AG09319 (cell line): ENCODE measurements around the gene PRSS48.

Experiments
- DNase-seq: peaks from one replicate; pipeline ENCODE4 v3.0.0-alpha.2; 2010; ENCODE audit warnings: low read depth; ENCODE audit errors: extremely low read depth
- CTCF ChIP-seq: IDR thresholded peaks from 2 replicates; pipeline ENCODE4 v1.5.1; 2011; ENCODE audit warnings: low read depth, mild to moderate bottlenecking, inconsistent platforms, low read length, moderate library complexity

The PRSS48 gene

DNA sequence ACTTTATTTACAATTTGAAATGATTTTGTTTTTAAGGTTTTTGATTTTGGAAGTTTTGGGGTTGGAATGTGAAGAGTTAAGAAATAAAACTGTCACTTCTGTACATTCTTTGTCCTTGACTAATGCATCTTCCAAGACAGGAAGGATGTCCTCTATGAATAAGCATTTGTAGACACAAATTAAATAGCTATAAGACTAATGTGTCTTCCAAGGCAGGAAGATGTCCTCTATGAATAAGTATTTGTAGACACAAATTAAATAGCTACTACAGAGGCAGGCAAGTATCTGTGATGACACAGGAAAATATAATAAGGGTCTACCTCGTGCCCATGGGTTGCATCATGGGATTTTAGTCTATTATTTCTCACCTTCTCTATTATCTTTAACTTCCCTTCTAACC, 14.5 kb downstream of the PRSS48 start:
- TF ChIP-seq CTCF: no peak
- no peak for DNase-seq

- TF ChIP-seq CTCF: no peak
- DNase-seq: no peak
These were observed 15.1 kb downstream of the PRSS48 start for GRCh38 chr4:151292038-151292437.

GRCh38 chr4:151294833-151295496, 18.0 kb downstream of the PRSS48 start:
- no peak for TF ChIP-seq CTCF
- DNase-seq: no peak

DNA sequence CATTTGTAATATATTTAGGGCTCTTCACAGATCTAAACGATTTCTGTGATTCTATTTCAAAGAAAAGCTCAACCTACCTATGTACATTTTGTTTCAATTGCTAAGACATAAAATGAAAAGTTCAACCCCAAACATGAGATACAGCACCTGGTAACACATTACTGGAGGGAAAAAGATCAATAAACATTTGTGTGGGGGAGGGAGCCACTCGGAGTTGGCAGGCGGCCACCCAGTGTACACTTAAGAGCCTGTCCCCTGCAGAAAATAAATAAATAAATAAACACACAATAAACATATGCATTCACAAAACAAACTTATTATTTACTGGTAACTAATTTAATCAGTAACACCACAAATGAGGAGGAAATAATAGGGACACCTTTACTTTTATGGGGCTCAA, 19.3 kb downstream of the PRSS48 start:
- TF ChIP-seq CTCF: no peak
- DNase-seq: no peak

DNA sequence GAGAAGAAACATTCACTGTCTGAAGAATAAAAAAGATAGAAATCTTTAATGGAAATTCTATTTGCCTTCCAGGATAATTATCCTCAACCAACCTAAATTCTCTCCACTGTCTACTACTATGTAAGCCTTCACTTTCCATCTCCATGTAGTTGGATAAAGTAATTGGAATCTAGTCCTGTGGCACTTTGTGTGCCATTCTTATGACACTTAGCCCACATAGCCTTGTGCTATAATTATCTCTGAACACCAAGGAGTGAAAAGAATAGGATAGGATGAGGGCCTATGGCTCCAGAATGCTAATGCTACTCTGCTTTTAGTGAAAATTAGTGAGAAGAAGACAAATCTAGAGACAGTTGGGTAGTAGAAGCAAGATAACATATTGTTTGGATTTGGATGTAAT, 20.2 kb downstream of the PRSS48 start:
- DNase-seq: no peak
- TF ChIP-seq CTCF: no peak

DNA sequence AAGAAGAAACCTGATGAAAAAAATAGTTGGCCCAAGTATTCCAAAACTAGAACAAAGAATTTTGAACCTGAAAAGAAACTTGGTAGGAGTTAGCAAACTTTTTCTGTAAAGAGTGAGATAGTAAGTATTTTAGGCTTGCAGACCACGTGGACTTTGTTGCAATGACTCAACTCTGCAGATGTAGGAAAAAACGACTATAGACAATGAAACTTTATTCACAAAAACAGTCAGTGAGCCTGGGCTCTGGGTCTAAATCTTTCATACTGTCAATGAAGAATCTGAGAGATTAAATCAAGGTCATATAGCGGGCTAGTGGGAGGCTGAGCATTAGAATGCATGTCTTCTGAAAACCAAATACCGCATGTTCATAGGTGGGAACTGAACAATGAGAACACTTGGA, 25.5 kb downstream of the PRSS48 start:
- no peak for DNase-seq
- no peak for TF ChIP-seq CTCF

GRCh38 chr4:151304226-151304625, 27.3 kb downstream of the PRSS48 start:
- DNase-seq: no peak
- TF ChIP-seq CTCF: no peak
